GM12878 (cell line): ENCODE results near the gene ATRNL1. TPM values are rescaled to one million over a fixed set of nuclear protein-coding genes. Genes with fewer than 3 reads are reported as not detected.

Source experiments
- ATAC-seq: fragments of 200-7000 bp; cut with Tn5 transposase; 3 replicates; pipeline ENCODE4 v1.9.1; 2020; ENCODE audit warnings: mild to moderate bottlenecking, moderate library complexity
- BruUV-seq: library from RNA; stranded (reverse); fragments of 400-500 nt; replicated peaks from 2 replicates; lab custom pipeline; 2021; lab: Mats Ljungman, UMichigan
- CTCF ChIA-PET: fragments of 300-600 bp; sonication (Branson Sonifier 250); formaldehyde crosslinking; extraction: SDS; loops from one replicate; lab custom pipeline; 2021; ENCODE audit warnings: inconsistent platforms; lab: Yijun Ruan, JAX
- POLR2A ChIA-PET: fragments of 350-600 bp; formaldehyde crosslinking; extraction: SDS; loops from one replicate; lab custom pipeline; 2021; ENCODE audit warnings: inconsistent platforms; lab: Charles Lee
- RAD21 ChIA-PET: fragments of 300-600 bp; sonication (Branson Sonifier 250); formaldehyde crosslinking; loops from one replicate; lab custom pipeline; 2023; ENCODE audit warnings: antibody characterized with exemption; ENCODE audit not compliant: unreplicated experiment; lab: Charles Lee
- SMC1A ChIA-PET: fragments of 300-600 bp; sonication (Branson Sonifier 250); formaldehyde crosslinking; loops from one replicate; lab custom pipeline; 2023; ENCODE audit not compliant: unreplicated experiment, uncharacterized antibody; lab: Charles Lee
- DNase-seq: peaks from one replicate; pipeline ENCODE4 v3.0.0-alpha.2; 2011; ENCODE audit warnings: low read depth, low spot score
- FAIRE-seq: peaks from 3 replicates; lab custom pipeline; 2011; peaks lifted over from hg19 to GRCh38; lab: Jason Lieb, UNC
- H2AFZ ChIP-seq: 2 replicates; pipeline ENCODE4 v1.6.0; 2011; ENCODE audit warnings: low read depth, low read length, control low read depth; ENCODE audit not compliant: control insufficient read depth
- H3K27ac ChIP-seq: 2 replicates; pipeline ENCODE4 v1.5.1; 2011; ENCODE audit warnings: control low read depth; ENCODE audit not compliant: control insufficient read depth, insufficient read depth
- H3K27me3 ChIP-seq, 2 experiments: replicated peaks in 1 of 2; 2 replicates each; pipeline versions ENCODE4 v1.6.0 to v1.6.1; 2011; ENCODE audit warnings: low read length in 1 of 2; ENCODE audit not compliant: control insufficient read depth in 2 of 2, insufficient read depth in 2 of 2
- H3K36me3 ChIP-seq, 2 experiments: 2 replicates each; pipeline ENCODE4 v1.5.1; 2011; ENCODE audit warnings: low read length in 1 of 2; ENCODE audit not compliant: control insufficient read depth in 2 of 2, insufficient read depth in 2 of 2
- H3K4me1 ChIP-seq: 2 replicates; pipeline ENCODE4 v1.6.1; 2011; ENCODE audit warnings: mild to moderate bottlenecking, low read length, moderate library complexity, mixed read lengths; ENCODE audit not compliant: control insufficient read depth, insufficient read depth
- H3K4me2 ChIP-seq: 2 replicates; pipeline ENCODE4 v1.6.0; 2011; ENCODE audit warnings: control low read depth; ENCODE audit not compliant: control insufficient read depth, insufficient read depth
- H3K4me3 ChIP-seq: fragments of 200-600 bp; sonication (generic); 2 replicates; pipeline ENCODE4 v1.5.1; 2016
- H3K79me2 ChIP-seq: 2 replicates; pipeline ENCODE4 v1.6.0; 2011; ENCODE audit warnings: low read length; ENCODE audit not compliant: control insufficient read depth, insufficient read depth
- H3K9ac ChIP-seq: 2 replicates; pipeline ENCODE4 v1.8.0; 2011; ENCODE audit warnings: low read length, control low read depth, mixed read lengths; ENCODE audit not compliant: control insufficient read depth, insufficient read depth
- H3K9me3 ChIP-seq: replicated peaks from 3 replicates; pipeline ENCODE4 v1.5.1; 2011; ENCODE audit warnings: mild to moderate bottlenecking, low read length; ENCODE audit not compliant: control insufficient read depth, insufficient read depth
- H4K20me1 ChIP-seq: 2 replicates; pipeline ENCODE4 v1.6.0; 2011; ENCODE audit not compliant: control insufficient read depth, insufficient read depth
- CEBPZ ChIP-seq: fragments of 150-350 bp; IDR thresholded peaks from 2 replicates; pipeline ENCODE4 v1.6.1; 2016; ENCODE audit warnings: low read depth, low read length
- CREM ChIP-seq: IDR thresholded peaks from 2 replicates; pipeline ENCODE4 v1.6.1; 2014; ENCODE audit warnings: antibody characterized with exemption, low read depth
- JUNB ChIP-seq: IDR thresholded peaks from 2 replicates; pipeline ENCODE4 v1.6.1; 2016; ENCODE audit warnings: antibody characterized with exemption, mild to moderate bottlenecking
- JUND ChIP-seq: IDR thresholded peaks from 2 replicates; pipeline ENCODE4 v1.6.1; 2012; ENCODE audit warnings: low read depth, mild to moderate bottlenecking, low read length, improper control_type of control experiment, moderate library complexity
- LARP7 ChIP-seq: fragments of 450-650 bp; IDR thresholded peaks from 2 replicates; pipeline ENCODE4 v1.6.1; 2017; ENCODE audit warnings: mild to moderate bottlenecking
- NRF1 ChIP-seq: conservative IDR thresholded peaks from 2 replicates; pipeline ENCODE4 v1.6.1; 2011; ENCODE audit warnings: mild to moderate bottlenecking, low read depth, low read length, improper control_type of control experiment
- POLR2A ChIP-seq: IDR thresholded peaks from 2 replicates; pipeline ENCODE4 v1.6.1; 2011; ENCODE audit warnings: low read depth, mild to moderate bottlenecking, low read length
- RB1 ChIP-seq: fragments of 450-650 bp; formaldehyde crosslinking; IDR thresholded peaks from 2 replicates; pipeline ENCODE4 v1.6.1; 2017; ENCODE audit warnings: mild to moderate bottlenecking, borderline replicate concordance
- SREBF1 ChIP-seq: IDR thresholded peaks from 2 replicates; pipeline ENCODE4 v1.6.1; 2012; ENCODE audit warnings: mild to moderate bottlenecking, low read length
- WGBS: methylation state at CpG from one replicate; pipeline ENCODE4 v1.1.6; 2016; ENCODE audit warnings: low lambda C conversion rate; ENCODE audit not compliant: insufficient replicate concordance, insufficient coverage; ENCODE audit errors: missing lambda C conversion rate; 5-methylcytosine and 5-hydroxymethylcytosine counted together
- in situ Hi-C: fragments of 300-500 bp; cut with MboI; formaldehyde crosslinking; loops from 9 replicates; pipeline ENCODE4 v1.14.3; 2018; ENCODE audit warnings: mixed read lengths
- intact Hi-C: fragments of 100-400 bp; cut with micrococcal nuclease; formaldehyde crosslinking; loops from one replicate; pipeline ENCODE4 v1.14.2; 2022; ENCODE audit not compliant: unreplicated experiment
- polyA plus RNA-seq, 11 experiments: library from polyadenylated mRNA; depleted of rRNA in 4 of 11; unstranded in 6 of 11; stranded (reverse) in 5 of 11; fragments of >200 nt; fragmentation: Nextera tagmentation in 4 of 11; fragmentation: Illumina TruSeq in 1 of 11; extraction: Ambion mirVana in 4 of 11; extraction: Trizol in 1 of 11; gene quantifications; 1 replicate in 1 of 11; 2 replicates in 10 of 11; pipeline versions ENCODE4 v1.2.1 to v1.2.3, GENCODE V29; 2011 to 2016; ENCODE audit warnings: inconsistent platforms in 2 of 11, missing spikeins in 2 of 11, low read depth in 1 of 11
- total RNA-seq, 4 experiments: library from RNA; depleted of rRNA in 3 of 4; stranded (reverse); fragments of >200 nt in 3 of 4; fragmentation: Illumina TruSeq in 1 of 4; extraction: Trizol in 1 of 4; gene quantifications; 2 replicates each; pipeline versions ENCODE4 v1.2.1 to v1.2.3, GENCODE V29; 2013 to 2021

ATRNL1 gene
- total and polyA plus RNA-seq, 10 of the 15 experiments (the other 5 are each of a cell fraction or from before 2014, with no cell fraction given): 0.03 to 1.4 (median 0.34) TPM

GRCh38 chr10:115063701-115064658 is 29.2 kb upstream of the ATRNL1 start:
- no peaks in the 10 kb centered on the region for H3K4me1 ChIP-seq
- H3K36me3 ChIP-seq: no peaks in the 10 kb centered on the region
- POLR2A ChIA-PET: no interaction called here
- in situ Hi-C loops: no loop called here
- RAD21 ChIA-PET: no interaction called here
- BruUV-seq: no TSS peak
- SMC1A ChIA-PET: no interaction called here
- H2AFZ ChIP-seq: no peak overlapping the region
- intact Hi-C loops: no loop called here
- CTCF ChIA-PET: interaction anchor here (1.2 kb wide), 1 partner anchor 15 kb away, joined by 3 read pairs; no protein-coding TSS in a partner anchor
- DNase-seq: no peak
- no peak overlapping the region for H3K9ac ChIP-seq
- H3K79me2 ChIP-seq: no peaks in the 10 kb centered on the region
- H3K9me3 ChIP-seq: no peaks in the 10 kb centered on the region
- H3K4me2 ChIP-seq: no peak overlapping the region
- no peak overlapping the region for H3K27ac ChIP-seq
- no peaks in the 10 kb centered on the region; a peak in 2 of 4 replicates for H3K27me3 ChIP-seq
- H4K20me1 ChIP-seq: no peaks in the 10 kb centered on the region
- FAIRE-seq: no peak
- ATAC-seq: no peak
- no peak overlapping the region for H3K4me3 ChIP-seq
- WGBS: 10% methylated on average over 5 of the region's 5 CpGs
- TF ChIP-seq CEBPZ (no peak), NRF1 (no peak), JUND (no peak), CREM (no peak), SREBF1 (no peak), JUNB (no peak), RB1 (no peak), LARP7 (no peak), POLR2A (no peak)
